Neural cell (in vitro differentiated cells): Measurements from ENCODE around the gene TMEM79. TPM values are rescaled to one million over a fixed set of nuclear protein-coding genes. Genes with fewer than 3 reads are reported as not detected.

Source experiments
- polyA plus RNA-seq: library from polyadenylated mRNA; depleted of rRNA; stranded (reverse); fragments of >200 nt; gene quantifications from 2 replicates; pipeline ENCODE4 v1.2.3, GENCODE V29; 2014

The TMEM79 gene
- polyA plus RNA-seq, 1 donor from 2014 or later = 6.8 TPM

Other genes starting within 250 kb of the TMEM79 start
- gene UBQLN4, start 230.5 kb upstream of the TMEM79 start, polyA plus RNA-seq = 34.9 and 39.3 TPM in 2 replicates
- gene LAMTOR2, start 229.5 kb upstream of the TMEM79 start, polyA plus RNA-seq = 81.3 and 82.6 TPM in 2 replicates
- 1.3 TPM in 1 of 2 replicates, not detected in the other for gene RAB25, start 223.2 kb upstream of the TMEM79 start, polyA plus RNA-seq
- 39.8 and 44.4 TPM in 2 replicates for gene MEX3A, start 201.9 kb upstream of the TMEM79 start, polyA plus RNA-seq
- 90.7 and 103 TPM in 2 replicates for gene LMNA, start 169.6 kb upstream of the TMEM79 start, polyA plus RNA-seq
- 17.1 and 38.4 TPM in 2 replicates for gene SEMA4A, start 130.7 kb upstream of the TMEM79 start, polyA plus RNA-seq
- 13.7 and 16.2 TPM in 2 replicates for gene SLC25A44, start 90.2 kb upstream of the TMEM79 start, polyA plus RNA-seq
- gene PMF1, start 71.3 kb upstream of the TMEM79 start, polyA plus RNA-seq = 97.0 and 98.7 TPM in 2 replicates
- gene BGLAP, start 42.1 kb upstream of the TMEM79 start, polyA plus RNA-seq = 1.9 and 2.5 TPM in 2 replicates
- gene PAQR6, start 36.3 kb upstream of the TMEM79 start, polyA plus RNA-seq = 16.8 and 27.3 TPM in 2 replicates
- 57.3 and 84.4 TPM in 2 replicates for gene SMG5, start 1.5 kb upstream of the TMEM79 start, polyA plus RNA-seq
- gene GLMP, start 11.4 kb downstream of the TMEM79 start, polyA plus RNA-seq = 3.3 and 4.1 TPM in 2 replicates
- gene VHLL, start 15.0 kb downstream of the TMEM79 start, polyA plus RNA-seq = 1.4 and 1.8 TPM in 2 replicates
- 288 and 326 TPM in 2 replicates for gene CCT3, start 54.0 kb downstream of the TMEM79 start, polyA plus RNA-seq
- gene TSACC, start 54.2 kb downstream of the TMEM79 start, polyA plus RNA-seq = not detected in 2 replicates
- not detected in 2 replicates for gene RHBG, start 84.9 kb downstream of the TMEM79 start, polyA plus RNA-seq
- 4.7 and 5.2 TPM in 2 replicates for gene MEF2D, start 216.4 kb downstream of the TMEM79 start, polyA plus RNA-seq